DND-41 (cell line): ENCODE data around the gene SUSD6.
"Not testable (repeated sequence)": the region's sequence is repeated elsewhere in the genome, so short reads cannot be mapped to it uniquely, and the experiment has no call there.

ENCODE experiments used
- ATAC-seq: fragments of 200-7000 bp; cut with Tn5 transposase; 3 replicates; pipeline ENCODE4 v1.9.1; 2021; ENCODE audit warnings: low read depth; ENCODE audit not compliant: insufficient read depth
- DNase-seq: peaks from one replicate; pipeline ENCODE4 v3.0.0-alpha.2; 2020
- H2AFZ ChIP-seq: 2 replicates; pipeline ENCODE4 v1.6.0; 2012; ENCODE audit warnings: low read depth, low read length
- H3K27ac ChIP-seq: 2 replicates; pipeline ENCODE4 v1.5.1; 2012; ENCODE audit warnings: low read length, inconsistent platforms
- H3K27me3 ChIP-seq: fragments of 200-600 bp; sonication (generic); 2 replicates; pipeline ENCODE4 v1.6.0; 2012; ENCODE audit warnings: low read length, mild to moderate bottlenecking, inconsistent platforms; ENCODE audit not compliant: insufficient read depth, poor library complexity
- H3K36me3 ChIP-seq: 2 replicates; pipeline ENCODE4 v1.5.1; 2012; ENCODE audit warnings: low read length, inconsistent platforms; ENCODE audit not compliant: insufficient read depth
- H3K4me1 ChIP-seq: 2 replicates; pipeline ENCODE4 v1.5.1; 2012; ENCODE audit warnings: mild to moderate bottlenecking, low read length; ENCODE audit not compliant: insufficient read depth
- H3K4me2 ChIP-seq: 2 replicates; pipeline ENCODE4 v1.6.0; 2012; ENCODE audit warnings: mild to moderate bottlenecking, moderate library complexity, low read length, inconsistent platforms; ENCODE audit not compliant: insufficient read depth
- H3K4me3 ChIP-seq, 2 experiments: fragments of 200-600 bp in 1 of 2; shearing (Covaris generic) in 1 of 2; 2 replicates each; pipeline ENCODE4 v1.5.1; 2012 to 2016; ENCODE audit warnings: inconsistent platforms in 2 of 2, low read length in 2 of 2, mild to moderate bottlenecking in 2 of 2, low read depth in 1 of 2, moderate library complexity in 1 of 2
- H3K79me2 ChIP-seq: 2 replicates; pipeline ENCODE4 v1.6.0; 2012; ENCODE audit warnings: low read length, inconsistent platforms; ENCODE audit not compliant: insufficient read depth
- H3K9ac ChIP-seq: 2 replicates; pipeline ENCODE4 v1.6.0; 2012; ENCODE audit warnings: low read depth, mild to moderate bottlenecking, inconsistent platforms, low read length, moderate library complexity
- H3K9me3 ChIP-seq: 2 replicates; pipeline ENCODE4 v1.5.1; 2012; ENCODE audit warnings: low read length, moderate library complexity, mild to moderate bottlenecking, inconsistent platforms; ENCODE audit not compliant: insufficient read depth, severe bottlenecking
- H4K20me1 ChIP-seq: 2 replicates; pipeline ENCODE4 v1.6.0; 2012; ENCODE audit warnings: low read length; ENCODE audit not compliant: insufficient read depth
- CTCF ChIP-seq: IDR thresholded peaks from 2 replicates; pipeline ENCODE4 v1.5.1; 2012; ENCODE audit warnings: borderline replicate concordance, low read length, moderate library complexity, mild to moderate bottlenecking; ENCODE audit not compliant: poor library complexity, severe bottlenecking; ENCODE audit errors: extremely low read depth
- EZH2 ChIP-seq: IDR thresholded peaks from 3 replicates; pipeline ENCODE4 v1.6.1; 2012; ENCODE audit warnings: borderline replicate concordance, low read depth, mild to moderate bottlenecking, moderate library complexity, low read length, inconsistent platforms; ENCODE audit not compliant: severe bottlenecking

The SUSD6 gene

GRCh38 chr14:69720912-69721311 lies 109.5 kb downstream of the SUSD6 start:
- DNase-seq (no peak), ATAC-seq (no peak)
- Histone ChIP-seq H3K36me3 (no peaks in the 10 kb centered on the region), H4K20me1 (no peaks in the 10 kb centered on the region), H3K27me3 (no peaks in the 10 kb centered on the region), H3K27ac (no peak overlapping the region), H3K9me3 (no peaks in the 10 kb centered on the region), H3K79me2 (no peaks in the 10 kb centered on the region), H3K4me1 (peaks cover 9% of the 10 kb centered on the region; the same call in 1 of the 2 replicates), H2AFZ (no peak overlapping the region), H3K4me3 (no peak overlapping the region), H3K4me2 (no peak overlapping the region), H3K9ac (no peak overlapping the region)
- no peak for TF ChIP-seq EZH2
- no peak for TF ChIP-seq CTCF

GRCh38 chr14:69726761-69727511 lies 115.5 kb downstream of the SUSD6 start:
- no peak for TF ChIP-seq EZH2
- TF ChIP-seq CTCF, result peak; percentile 97
- peak; percentile 72 for DNase-seq
- H3K4me2 ChIP-seq, result peak overlapping the region; percentile 43; the same call in 1 of the 2 replicates
- H3K27me3 ChIP-seq, result no peaks in the 10 kb centered on the region
- peak; percentile 97 for ATAC-seq
- no peaks in the 10 kb centered on the region for H4K20me1 ChIP-seq
- no peak overlapping the region for H3K27ac ChIP-seq
- H3K4me1 ChIP-seq, result peaks cover 6% of the 10 kb centered on the region; the same call in 1 of the 2 replicates
- no peak overlapping the region for H3K4me3 ChIP-seq
- no peaks in the 10 kb centered on the region for H3K79me2 ChIP-seq
- peak overlapping the region; percentile 68 for H2AFZ ChIP-seq
- no peak overlapping the region for H3K9ac ChIP-seq
- no peaks in the 10 kb centered on the region for H3K36me3 ChIP-seq
- no peaks in the 10 kb centered on the region for H3K9me3 ChIP-seq

- peaks cover 6% of the 10 kb centered on the region; the same call in 1 of the 2 replicates for H3K4me1 ChIP-seq
- ATAC-seq, result no peak
- H3K4me2 ChIP-seq, result no peak overlapping the region
- H4K20me1 ChIP-seq, result no peaks in the 10 kb centered on the region
- H3K27ac ChIP-seq, result no peak overlapping the region
- H3K9ac ChIP-seq, result no peak overlapping the region
- no peaks in the 10 kb centered on the region for H3K36me3 ChIP-seq
- no peak for TF ChIP-seq CTCF
- no peak for TF ChIP-seq EZH2
- no peaks in the 10 kb centered on the region for H3K27me3 ChIP-seq
- H2AFZ ChIP-seq, result no peak overlapping the region; the same call in 1 of the 2 replicates
- H3K4me3 ChIP-seq, result no peak overlapping the region
- no peaks in the 10 kb centered on the region for H3K9me3 ChIP-seq
- DNase-seq, result no peak
- H3K79me2 ChIP-seq, result no peaks in the 10 kb centered on the region
These were observed 116.5 kb downstream of the SUSD6 start for GRCh38 chr14:69727860-69728259.

GRCh38 chr14:69731919-69732598 lies 120.7 kb downstream of the SUSD6 start:
- not testable (repeated sequence) for H2AFZ ChIP-seq, H3K27me3 ChIP-seq, H3K4me2 ChIP-seq, H3K79me2 ChIP-seq, H3K4me3 ChIP-seq, H3K36me3 ChIP-seq, H3K9ac ChIP-seq, H3K27ac ChIP-seq, ATAC-seq, H4K20me1 ChIP-seq, H3K4me1 ChIP-seq, DNase-seq, H3K9me3 ChIP-seq

- H3K4me2 ChIP-seq, H3K9ac ChIP-seq, H3K36me3 ChIP-seq, H4K20me1 ChIP-seq, H3K27me3 ChIP-seq, H3K27ac ChIP-seq, H3K79me2 ChIP-seq, H2AFZ ChIP-seq, DNase-seq, ATAC-seq, H3K4me1 ChIP-seq, H3K4me3 ChIP-seq, H3K9me3 ChIP-seq: not testable (repeated sequence)
These were observed 125.0 kb downstream of the SUSD6 start for GRCh38 chr14:69736405-69736804.
